GM12892 (cell line): Measurements from ENCODE around the gene CPSF4. TPM values are rescaled to one million over a fixed set of nuclear protein-coding genes. Genes with fewer than 3 reads are reported as not detected.

Source experiments
- DNase-seq: peaks from one replicate; pipeline ENCODE4 v3.0.0; 2011; ENCODE audit not compliant: insufficient read length
- FAIRE-seq: peaks from 2 replicates; lab custom pipeline; 2011; peaks lifted over from hg19 to GRCh38; lab: Jason Lieb, UNC
- POLR2A ChIP-seq: IDR thresholded peaks from 2 replicates; pipeline ENCODE4 v1.6.1; 2011; ENCODE audit warnings: low read depth, low read length, control low read depth
- POLR2AphosphoS5 ChIP-seq: IDR thresholded peaks from 2 replicates; pipeline ENCODE4 v1.6.1; 2011; ENCODE audit warnings: low read depth, low read length, control low read depth
- TAF1 ChIP-seq: IDR thresholded peaks from 2 replicates; pipeline ENCODE4 v1.6.1; 2011; ENCODE audit warnings: low read depth, mild to moderate bottlenecking, control low read depth, low read length, borderline replicate concordance
- polyA plus RNA-seq: library from polyadenylated mRNA; unstranded; fragments of >200 nt; gene quantifications from one replicate; pipeline ENCODE4 v1.2.1, GENCODE V29; 2012; ENCODE audit warnings: missing spikeins, inconsistent platforms; ENCODE audit not compliant: missing spikeins

The CPSF4 gene
- 34.0 TPM for polyA plus RNA-seq

DNA sequence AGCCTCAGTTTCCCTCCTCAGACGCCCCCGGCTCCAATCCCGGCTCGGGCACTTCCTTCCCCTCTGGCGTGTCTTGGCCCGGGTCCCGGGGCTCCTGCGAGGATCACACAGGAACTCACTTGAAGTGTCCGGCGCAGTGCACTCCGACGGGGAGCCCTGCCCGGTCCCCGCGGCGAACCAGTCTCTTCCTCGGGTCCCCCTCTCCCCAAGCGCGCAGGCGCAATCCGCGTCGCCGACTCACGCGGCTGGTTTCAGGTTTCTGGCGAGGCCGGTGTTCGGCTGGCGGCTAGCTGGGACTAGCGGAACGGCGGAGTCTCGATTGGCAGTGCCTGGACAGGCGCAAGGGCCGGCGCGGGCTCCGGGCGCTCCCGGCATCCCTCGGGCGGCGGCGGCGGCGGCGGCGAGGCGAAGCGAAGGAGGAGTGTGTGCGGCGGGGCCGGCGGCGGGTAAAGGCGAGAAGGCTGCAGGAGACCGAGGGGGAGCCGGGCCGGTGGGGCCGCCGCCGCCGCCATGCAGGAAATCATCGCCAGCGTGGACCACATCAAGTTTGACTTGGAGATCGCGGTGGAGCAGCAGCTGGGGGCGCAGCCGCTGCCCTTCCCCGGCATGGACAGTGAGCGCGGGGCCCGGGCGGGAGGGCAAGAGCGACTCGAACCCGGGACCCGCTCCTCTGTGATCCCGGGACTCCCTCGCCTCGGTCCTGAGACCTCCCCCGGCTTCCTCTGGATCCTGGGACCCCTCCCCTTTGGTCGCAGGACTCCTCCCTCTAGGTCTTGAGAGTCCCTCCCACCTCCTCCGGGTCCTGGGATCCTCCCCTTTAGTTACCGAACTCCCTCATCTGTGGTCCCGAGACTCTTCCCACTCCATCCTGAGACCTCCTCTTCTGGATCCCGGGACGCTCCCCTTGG, at the start of gene CPSF4, which contains the start of gene PTCD1:
Gene CPSF4, plus strand, starts transcription at position 371 of the 908 bp plus-strand sequence. Its CDS starts 140 bp downstream, at position 511.
Gene PTCD1, minus strand, starts transcription at position 226 of the 908 bp plus-strand sequence. CDS start 3,556 bp downstream, outside the sequence.
- FAIRE-seq = peak; percentile 97
- TF ChIP-seq POLR2A = peak; percentile 79; the same call in 1 of the 2 replicates
- no peak for TF ChIP-seq POLR2AphosphoS5
- TF ChIP-seq TAF1 = 0 out of 2 replicates have a peak, but pooled peaks have one; percentile 9
- DNase-seq = peak; percentile 98

DNA sequence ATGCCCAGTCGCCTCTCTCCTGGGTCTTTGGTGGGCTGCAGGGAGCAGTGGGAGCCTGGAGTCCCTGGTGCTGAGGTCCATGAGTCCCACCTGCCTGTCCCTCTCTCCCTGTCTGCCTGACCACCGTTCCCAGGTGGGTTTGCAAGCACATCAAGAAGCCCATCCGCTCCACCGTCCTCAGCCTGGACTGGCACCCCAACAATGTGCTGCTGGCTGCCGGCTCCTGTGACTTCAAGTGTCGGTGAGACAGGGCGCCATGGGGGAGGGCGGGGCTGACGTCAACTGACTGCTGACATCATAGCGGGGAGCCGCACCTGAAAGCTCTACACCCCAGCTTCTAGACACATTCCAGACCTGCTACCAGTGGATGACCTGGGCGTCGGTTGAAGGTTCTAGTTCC, 49.0 kb upstream of the CPSF4 start:
- TF ChIP-seq POLR2AphosphoS5 = no peak
- no peak for TF ChIP-seq TAF1
- TF ChIP-seq POLR2A = no peak
- DNase-seq (no peak), FAIRE-seq (no peak)

DNA sequence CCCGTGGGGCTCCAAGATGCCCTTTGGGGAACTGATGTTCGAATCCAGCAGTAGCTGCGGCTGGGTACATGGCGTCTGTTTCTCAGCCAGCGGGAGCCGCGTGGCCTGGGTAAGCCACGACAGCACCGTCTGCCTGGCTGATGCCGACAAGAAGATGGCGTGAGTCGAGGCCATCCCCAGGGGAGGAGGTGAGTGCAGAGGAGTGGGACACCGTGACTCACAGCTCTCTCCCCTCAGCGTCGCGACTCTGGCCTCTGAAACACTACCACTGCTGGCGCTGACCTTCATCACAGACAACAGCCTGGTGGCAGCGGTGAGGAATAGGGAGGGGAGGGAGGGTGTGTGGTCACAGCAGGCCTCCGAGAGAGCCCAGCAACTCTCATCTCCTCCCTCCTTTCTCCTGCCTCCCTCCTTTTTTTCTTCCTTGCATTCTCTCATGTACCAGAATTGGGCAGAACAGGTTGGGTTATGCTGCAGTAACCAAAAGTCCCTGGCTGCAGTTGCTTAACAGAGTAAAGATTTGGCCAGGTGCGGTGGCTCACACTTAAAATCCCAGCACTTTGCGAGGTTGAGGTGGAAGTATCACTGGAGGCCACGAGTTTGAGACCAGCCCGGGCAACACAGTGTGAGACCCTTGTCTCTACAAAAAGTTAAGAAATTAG, 47.7 kb upstream of the CPSF4 start:
- DNase-seq = no peak
- TF ChIP-seq POLR2AphosphoS5 (no peak), POLR2A (no peak), TAF1 (no peak)
- FAIRE-seq = no peak

DNA sequence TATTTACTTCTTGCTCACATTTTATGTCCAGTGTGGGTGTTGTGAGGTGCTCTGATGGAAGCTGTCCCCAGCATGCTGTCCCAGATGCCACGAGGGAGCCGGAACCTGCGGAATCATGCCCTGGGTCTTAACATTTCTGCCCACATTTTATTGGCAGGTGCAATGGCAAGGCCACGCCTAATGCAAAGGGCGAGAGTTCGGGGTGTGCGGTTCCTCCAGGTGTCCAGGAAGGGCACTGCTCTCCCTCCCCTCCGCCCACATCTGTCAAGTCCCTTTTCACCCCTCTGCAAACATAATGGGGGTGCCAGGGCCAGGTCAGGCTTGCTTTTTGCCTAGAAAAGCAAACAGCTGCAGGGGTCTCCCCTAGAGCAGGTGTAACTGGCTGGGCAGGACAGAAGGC, 46.7 kb upstream of the CPSF4 start:
- no peak for FAIRE-seq
- no peak for DNase-seq
- TF ChIP-seq POLR2AphosphoS5 = no peak
- TF ChIP-seq TAF1 = no peak
- no peak for TF ChIP-seq POLR2A

DNA sequence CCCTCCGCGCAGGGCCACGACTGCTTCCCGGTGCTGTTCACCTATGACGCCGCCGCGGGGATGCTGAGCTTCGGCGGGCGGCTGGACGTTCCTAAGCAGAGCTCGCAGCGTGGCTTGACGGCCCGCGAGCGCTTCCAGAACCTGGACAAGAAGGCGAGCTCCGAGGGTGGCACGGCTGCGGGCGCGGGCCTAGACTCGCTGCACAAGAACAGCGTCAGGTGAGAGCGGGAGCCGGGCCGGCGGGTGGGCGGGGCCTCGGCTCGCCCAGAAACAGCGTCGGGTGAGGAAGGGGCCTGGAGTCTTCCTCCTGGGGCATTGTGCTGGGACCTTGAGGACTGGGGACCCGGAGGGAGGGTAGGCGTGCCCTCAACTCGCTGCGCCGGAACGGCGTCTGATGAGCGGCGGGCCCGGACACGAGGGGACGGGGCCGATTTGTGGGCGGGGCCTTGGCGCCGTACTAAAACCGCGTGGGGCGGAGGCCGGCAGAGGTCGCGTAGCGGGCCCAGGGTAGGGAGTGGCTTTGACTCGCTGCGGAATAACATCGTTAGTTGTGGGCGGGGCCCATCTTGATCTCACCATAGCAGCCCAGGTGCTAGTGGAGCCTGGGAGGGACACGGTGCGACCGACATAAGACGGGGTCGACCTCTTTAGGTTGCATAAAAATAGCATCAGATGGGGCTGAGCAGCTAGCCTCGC, 45.9 kb upstream of the CPSF4 start:
- DNase-seq (no peak), FAIRE-seq (peak; percentile 42)
- TF ChIP-seq POLR2A (no peak), POLR2AphosphoS5 (no peak), TAF1 (no peak)

DNA sequence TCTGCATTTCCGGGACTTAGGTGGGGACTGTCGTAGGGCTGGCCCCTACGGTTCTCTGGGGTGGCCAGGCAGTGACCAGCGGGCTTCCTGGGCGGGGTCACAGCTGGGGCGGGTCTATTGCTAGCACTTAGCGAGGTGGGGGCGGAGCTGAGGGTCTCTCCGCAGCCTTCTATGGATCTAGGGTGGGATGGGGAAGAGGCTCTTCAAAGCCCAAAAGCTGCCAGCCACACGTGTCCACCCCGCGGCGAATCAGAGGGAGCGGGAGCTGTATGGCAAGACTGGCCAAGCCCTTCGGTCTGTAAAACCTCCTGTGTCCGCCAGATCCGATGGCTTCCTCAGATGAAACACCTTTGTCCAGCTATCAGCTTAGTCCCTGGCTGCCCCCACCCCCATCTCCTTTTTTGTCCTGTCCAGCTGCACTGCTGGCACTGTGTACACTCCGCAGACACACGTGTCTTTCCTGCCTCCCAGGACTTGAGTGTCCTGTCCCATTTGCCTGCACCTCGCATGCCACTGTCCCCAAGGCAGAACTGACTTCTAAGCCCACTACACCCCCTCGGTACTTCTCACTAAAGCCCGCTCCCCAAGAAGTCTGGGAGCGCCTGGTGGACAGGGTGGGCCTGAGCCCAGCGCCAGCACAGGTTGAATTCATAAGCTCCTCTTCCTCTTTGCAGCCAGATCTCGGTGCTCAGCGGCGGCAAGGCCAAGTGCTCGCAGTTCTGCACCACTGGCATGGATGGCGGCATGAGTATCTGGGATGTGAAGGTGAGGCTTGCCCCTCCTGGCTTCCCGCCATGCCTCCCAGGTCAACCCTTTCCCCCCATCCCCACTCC, 45.2 kb upstream of the CPSF4 start:
- DNase-seq (no peak), FAIRE-seq (no peak)
- TF ChIP-seq POLR2A = peak; percentile 35; the same call in 1 of the 2 replicates
- no peak for TF ChIP-seq POLR2AphosphoS5

DNA sequence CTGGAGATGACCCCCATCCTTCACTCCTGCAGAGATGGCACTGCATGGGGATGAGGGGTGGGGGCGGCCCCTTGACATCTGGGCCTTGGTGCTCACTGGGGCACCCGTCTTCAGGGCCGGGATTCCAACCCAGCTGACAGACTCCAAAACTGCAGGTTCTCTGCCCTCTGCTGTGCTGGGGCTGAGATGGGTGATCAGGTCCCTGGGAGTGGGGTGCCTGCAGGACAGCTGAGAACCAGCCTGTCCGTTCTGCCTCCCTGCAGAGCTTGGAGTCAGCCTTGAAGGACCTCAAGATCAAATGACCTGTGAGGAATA, 44.6 kb upstream of the CPSF4 start:
- DNase-seq (no peak), FAIRE-seq (no peak)
- no peak for TF ChIP-seq POLR2AphosphoS5
- no peak for TF ChIP-seq TAF1
- TF ChIP-seq POLR2A = no peak

DNA sequence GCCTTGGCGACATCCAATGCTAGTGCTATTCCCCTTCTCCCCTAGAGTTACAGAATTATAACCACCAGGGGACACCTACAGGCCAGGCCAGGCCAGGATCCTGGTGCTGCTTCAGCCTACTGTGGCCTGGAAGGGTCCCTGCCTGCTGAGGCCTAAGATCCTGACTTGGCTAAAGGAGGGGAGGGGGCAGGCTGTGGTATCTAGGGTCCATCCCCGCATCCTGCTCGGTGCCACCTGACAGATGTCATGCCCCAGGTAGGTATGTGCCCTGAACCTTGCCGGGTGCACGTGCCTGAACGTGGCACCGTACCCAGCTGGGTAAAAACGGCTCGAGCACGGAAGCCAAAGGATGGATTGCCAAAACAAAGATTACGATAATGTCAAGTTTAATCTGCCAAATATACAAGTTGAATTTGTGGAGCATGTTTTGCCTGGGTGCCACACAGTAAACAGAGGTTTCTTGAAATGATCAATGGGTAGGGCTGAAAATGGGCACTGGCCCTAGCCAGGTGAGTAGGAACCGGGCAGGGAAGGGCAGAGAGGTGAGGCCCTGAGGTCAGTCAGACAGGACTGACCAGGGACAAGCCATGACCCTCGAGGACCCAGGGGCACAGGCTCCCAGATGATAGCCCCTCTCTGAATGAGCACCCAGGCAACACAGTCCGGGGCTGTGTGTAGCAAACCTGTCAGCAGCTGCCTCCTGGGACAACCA, 43.0 kb upstream of the CPSF4 start:
- TF ChIP-seq POLR2A (no peak), TAF1 (no peak)
- DNase-seq (no peak), FAIRE-seq (no peak)

DNA sequence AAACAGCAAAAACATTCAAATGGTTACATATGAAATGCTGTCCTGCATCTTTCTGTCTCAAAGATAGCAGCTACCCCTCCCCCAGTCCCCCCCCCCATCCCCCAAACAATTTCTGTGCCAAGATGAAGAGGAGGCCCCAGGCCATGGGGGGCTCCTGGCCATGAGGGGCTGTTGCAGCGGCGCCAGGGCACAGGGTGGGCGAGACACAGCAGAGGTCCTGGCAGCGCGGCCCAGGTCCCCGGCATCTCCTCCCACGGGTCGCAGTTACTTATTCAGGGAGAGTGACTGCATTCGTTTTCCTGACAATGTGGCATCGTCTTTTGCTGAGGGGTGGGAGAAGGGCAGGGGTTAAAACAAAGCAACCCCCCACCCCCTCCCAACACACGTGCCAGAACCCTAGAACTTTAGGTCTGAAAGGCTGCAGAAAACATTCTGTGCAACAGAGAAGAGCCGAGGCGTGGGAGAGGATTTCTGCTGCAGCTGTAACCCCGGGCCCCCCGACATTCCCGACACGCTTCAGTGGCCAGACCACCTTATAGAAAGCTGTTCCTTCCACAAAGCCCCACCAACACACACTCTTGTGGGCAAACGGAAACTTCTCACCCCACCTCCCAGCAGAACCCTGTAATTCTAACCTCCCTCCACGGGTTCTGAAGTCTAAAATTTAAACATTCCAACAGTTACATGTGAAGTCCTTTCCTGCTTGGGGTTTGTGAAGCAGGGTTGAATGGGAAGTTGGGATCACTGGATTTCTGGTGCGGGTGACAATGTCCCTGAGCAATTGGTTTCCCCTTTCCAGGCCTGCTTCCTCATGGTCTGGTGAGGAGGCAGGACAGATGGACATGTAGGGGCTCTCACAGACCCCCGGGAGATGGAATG, 42.1 kb upstream of the CPSF4 start:
- no peak for TF ChIP-seq POLR2AphosphoS5
- no peak for TF ChIP-seq TAF1
- TF ChIP-seq POLR2A = no peak
- no peak for FAIRE-seq
- DNase-seq = no peak
